HG03378 (cell line): Measurements from ENCODE around the gene CBR4.

Source experiments
- ATAC-seq: cut with Tn5 transposase; IDR thresholded peaks from one replicate; pipeline ENCODE4 v1.9.1; 2021; ENCODE audit warnings: mild to moderate bottlenecking, moderate library complexity; ENCODE audit not compliant: unreplicated experiment

The CBR4 gene

DNA sequence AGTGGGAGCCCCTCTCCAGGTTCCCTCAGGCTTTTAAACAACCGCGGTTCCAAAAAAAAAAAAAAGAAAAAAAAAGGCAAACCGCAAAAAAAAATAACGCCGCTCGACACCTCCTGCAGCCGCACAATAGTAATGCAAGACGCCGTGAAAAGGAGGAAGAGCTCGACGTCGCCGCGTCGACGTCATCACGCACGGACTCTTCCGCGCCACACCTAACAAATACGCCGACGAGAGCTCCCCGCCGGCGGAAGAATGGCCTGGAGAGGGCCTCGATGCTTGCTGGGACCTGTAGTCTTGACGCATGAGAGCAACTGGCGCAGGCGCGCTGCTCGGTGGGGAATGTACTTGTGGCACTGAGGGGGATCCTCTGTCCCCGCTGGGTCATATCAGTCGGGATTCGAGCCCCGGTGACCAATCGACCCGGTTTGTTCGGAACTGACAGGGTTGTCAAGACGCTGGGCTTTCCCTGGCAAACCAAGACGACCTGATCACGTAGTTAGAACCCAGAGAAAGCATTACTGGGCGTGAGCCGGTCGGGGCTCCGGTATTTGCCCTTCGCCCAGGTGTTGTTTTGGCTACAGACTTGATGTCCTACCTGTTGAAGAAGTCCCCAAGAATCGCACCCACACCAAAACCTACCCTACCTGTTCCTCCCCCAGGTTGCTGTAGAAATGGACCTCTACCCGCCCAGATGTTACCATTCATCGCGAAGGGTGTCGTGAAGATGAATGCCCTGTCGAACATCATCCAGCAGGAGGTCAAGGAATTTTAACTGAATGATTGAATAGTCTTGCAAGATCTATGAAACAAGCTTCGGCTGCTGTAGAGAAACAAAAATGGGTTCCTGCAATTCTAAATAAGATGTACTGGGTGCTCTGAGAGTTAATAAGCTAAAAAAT lies at the start of gene CBR4:
CBR4 (minus strand) TSS at position 131 of the 899 bp plus-strand sequence. CDS start 166 bp downstream, outside the sequence.
- peak; percentile 98 for ATAC-seq

DNA sequence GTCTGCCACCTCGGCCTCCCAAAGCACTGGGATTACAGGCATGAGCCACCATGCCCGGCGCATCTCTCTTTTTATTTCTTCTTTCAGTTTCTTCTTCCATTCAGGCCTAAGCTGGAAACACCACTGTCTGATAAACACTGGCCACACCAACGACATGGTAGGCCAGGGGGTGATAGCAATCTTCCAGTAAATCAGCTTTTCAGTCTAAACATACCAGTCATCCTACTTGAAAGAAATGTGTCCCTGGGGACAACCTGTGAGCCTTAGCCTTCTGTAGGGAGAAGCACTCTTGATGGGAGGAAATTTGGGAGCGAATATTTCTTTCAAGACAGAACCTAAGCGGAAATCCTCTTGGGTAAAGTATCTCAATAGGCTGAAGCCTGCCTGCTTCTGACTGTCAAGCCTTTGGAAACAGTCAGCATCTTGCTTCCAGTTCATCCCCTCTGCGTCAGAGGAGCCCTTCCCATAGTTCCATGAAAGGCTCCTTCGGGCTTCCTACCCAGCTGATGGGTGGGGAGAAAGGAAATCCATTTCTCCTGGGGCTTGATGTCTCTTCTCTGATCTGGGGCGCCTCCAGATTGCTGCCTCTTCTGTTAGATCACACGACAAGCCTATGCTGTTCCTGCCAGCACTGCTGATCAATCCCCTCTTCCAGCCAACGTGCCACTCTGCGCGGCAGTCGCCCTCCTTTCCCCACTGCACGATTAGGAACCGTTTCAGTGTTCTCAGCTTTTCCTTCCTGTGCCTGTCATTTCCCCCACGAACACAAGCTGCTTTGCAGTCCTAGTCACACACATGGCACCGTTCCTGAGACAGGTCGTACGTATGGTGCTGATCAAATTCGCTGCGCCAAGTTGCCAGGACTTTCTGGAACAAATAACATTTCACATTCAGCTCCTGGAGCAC lies 49.5 kb upstream of the CBR4 start:
- ATAC-seq, result no peak

DNA sequence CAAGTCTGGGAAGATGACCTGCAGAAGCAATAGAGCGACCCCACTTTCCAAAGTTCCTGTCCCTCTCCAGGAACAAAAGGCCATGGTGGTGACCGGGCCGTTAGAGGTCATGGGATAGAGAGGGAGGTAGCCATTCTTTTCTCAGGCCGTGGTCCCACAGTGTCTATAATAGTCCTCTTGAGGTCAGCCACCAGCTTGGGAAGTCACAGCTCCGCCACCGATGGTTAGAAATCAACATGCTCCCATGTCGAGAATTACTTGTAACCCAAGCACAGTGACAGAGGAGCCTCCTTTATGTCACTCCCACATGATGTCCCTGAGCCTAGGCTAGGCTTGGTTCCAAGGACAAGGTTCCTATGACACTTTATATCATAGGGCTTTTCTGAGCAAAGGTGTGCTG lies 48.3 kb upstream of the CBR4 start:
- ATAC-seq, result no peak

DNA sequence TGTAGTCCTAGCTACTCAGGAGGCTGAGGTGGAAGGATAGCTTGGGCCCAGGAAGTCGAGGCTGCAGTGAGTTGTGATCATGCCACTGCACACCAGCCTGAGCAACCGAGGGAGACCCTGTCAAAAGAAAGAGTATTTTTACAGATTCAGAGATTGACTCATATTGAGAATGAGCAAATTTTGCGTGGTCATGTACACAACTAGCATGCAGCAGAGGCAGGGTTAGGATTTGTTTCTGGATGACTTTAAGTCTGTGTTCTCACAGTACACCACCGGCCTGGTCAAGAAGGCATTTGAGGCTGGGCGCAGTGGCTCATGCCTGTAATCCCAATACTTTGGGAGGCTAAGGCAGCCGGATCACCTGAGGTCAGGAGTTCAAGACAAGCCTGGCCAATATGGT lies 44.8 kb upstream of the CBR4 start:
- ATAC-seq, result peak; percentile 94

DNA sequence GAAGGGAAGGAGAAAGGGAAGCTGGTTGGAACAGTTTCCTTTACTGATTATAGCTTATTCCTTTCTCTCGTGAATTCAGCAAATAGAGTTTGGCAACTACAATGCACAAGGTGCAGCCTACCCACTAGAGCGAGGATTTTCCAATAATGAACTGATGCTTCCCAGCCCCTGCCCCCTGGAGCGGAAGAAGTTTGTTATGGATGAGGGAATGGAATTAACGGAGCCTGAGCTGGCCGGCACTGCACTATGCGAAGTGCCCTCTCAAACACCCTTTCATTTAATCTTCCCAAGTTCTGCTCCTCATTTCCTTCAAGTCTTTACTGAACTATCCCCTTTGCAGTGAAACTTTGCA lies 42.5 kb upstream of the CBR4 start:
- ATAC-seq, result no peak

DNA sequence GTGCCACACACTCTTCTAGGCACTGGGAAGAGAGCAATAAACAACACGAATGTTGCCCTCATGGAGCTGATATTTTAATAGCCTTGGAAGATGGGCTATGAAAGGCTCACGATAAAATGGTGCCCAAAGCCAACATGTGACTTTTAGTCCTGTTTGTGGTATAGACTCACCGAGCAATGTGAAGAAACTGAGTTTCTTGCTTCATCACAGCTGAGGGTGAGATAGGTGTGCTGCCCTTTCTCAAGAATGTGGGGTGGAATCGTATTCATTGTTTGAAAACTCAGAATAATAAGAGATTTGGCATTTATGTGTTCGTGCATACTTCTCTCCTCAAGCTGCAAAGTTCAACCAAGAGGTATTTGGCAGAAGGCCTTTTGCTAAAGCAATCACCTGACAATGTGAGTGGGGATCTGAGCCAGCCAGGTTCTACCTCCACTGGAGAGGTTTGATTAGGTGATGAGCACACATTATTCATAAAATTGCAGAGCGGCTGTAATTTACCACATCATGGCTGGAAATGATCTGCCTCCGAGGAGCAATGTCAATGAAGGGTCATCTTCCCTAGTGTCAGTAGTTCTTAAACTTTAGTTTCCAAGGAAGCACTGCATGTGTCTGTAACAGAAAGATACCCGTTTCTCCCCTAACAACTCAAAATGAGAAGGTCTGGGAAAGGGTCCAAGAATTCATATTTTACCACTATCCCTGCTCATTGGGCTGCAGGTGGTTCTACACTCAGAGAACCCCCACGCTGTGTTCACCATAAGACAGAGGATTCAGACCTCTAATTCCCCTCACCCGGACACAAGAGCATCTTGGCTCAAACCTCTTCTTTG lies 41.9 kb upstream of the CBR4 start:
- ATAC-seq, result no peak

- ATAC-seq, result no peak
Measured at GRCh38 chr4:169050881-169051760, 41.1 kb upstream of the CBR4 start.

DNA sequence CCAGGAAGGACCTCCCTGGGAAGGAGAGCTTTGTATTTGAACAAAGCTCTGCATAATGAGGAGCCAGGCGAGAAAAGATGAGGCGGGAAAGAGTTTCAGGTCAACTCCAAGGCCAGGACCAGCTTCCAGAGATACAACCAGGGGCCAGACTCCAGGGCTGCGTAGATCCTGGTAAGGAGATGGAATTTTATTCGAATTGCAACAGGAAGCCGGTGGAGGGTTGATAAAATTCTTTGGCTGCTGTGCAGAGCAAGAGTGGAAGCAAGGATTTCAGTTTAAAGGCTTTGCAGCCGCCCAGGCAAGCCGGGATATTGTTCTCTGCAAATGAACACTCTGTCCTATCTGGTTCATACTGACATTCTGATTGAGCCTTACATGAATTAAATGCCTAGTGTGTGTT lies 40.2 kb upstream of the CBR4 start:
- no peak for ATAC-seq

DNA sequence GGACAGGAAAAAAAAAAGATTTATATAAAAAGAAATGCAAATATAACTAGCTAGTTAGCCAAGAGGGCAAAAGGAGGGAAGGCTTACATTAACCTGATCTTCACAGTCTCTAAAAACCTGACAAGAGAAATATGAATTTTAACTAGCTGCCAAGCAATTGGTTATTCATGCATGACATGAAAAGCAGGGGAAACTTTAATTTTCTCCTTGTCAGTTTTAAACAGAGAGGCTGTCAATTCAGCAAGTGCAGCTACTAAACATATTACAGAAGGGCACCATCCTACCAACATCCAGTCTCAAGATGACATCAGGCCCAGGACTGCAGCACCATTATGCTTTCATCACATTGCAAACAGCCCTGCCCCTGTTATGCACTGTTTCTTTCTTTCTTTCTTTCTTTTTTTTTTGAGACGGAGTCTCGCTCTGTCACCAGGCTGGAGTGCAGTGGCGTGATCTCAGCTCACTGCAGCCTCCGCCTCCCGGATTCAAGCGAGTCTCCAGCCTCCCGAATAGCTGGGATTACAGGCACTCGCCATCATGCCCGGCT lies 38.9 kb upstream of the CBR4 start:
- no peak for ATAC-seq

- ATAC-seq, result no peak
Measured at GRCh38 chr4:169047956-169048355, 37.9 kb upstream of the CBR4 start.

DNA sequence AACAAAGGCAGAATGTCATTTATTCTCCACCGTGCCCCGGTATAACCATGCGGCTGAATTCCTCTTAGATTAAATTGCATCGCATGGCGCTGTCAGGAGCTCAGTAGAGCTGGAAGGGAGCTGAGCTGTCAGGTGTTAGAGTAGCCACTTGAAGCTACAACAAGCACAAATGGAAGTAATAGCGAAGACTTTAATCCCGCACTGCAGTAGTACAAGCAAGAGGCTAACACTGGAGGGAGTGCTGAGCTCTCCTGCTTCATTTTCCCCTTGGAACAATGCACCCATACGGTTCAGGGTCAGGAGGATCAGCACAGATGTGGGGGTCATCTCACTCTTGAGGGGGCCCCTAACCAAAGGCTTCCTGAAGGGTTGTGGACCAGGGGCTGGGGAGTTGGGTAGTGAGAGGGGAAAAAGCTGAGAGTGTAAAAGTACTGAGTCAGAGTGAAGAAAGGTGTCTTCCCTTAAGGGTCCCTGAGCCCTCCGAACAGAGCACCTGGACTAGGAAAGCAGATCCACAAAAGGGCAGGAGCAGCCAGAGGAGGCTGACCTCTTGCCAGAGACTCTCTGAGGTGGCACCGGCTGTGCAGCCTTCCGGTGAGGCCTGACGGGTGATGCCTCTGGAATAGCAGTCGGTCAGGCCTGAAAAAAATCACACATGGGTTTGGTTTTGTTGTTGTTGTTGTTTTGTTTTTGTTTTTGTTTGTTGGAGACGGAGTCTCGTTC lies 36.0 kb upstream of the CBR4 start:
- ATAC-seq, result no peak

- ATAC-seq, result no peak
Measured at GRCh38 chr4:169044714-169045447, 34.8 kb upstream of the CBR4 start.

DNA sequence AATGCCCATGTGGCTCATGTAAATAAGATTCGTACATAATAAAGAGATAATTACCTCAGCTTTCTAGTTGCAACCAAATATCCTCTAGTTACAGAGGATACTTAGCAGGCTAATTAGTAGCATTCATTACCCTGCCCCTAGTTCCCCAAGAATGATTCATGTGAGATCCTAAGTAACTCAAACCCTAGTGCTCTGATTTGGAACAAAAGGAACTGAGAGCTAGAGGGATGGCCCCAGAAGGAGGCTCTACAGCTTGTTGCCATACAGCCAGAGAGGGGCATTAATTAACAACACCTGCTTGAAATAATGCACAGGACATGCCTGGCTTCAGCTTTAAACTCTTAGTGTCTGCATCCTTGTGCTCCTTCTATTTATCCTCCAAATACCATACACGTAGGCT lies 32.6 kb upstream of the CBR4 start:
- ATAC-seq, result no peak

DNA sequence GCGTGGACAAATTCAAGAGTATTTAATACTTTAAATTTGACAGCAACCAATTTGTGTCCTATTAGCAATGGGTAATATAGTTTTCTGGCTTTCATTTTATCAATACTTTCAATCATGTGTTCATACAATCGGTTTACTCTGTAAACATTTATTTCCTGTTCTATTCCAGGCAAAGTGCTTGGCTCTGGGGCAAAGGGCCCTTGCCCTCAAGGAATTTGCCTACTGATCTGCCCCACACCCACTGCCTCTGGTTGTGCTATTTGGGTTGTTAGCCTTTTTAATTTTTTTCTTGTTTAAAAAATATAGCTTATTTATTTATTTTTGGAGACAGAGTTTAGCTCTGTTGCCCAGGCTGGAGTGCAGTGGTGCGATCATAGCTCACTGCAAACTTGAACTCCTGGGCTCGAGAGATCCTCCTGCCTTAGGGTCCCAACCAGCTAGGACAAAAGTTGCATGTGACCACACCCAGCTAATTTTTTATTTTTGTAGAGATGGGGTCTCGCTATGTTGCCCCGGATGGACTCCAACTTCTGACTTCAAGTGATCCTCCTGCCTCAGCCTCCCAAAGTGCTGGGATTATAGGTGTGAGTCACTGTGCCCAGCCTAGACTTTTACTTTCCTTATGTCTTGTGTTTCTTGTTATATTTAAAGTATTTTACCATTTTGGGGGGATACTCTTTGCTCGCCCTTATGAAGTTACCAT lies 30.7 kb upstream of the CBR4 start:
- ATAC-seq, result no peak

DNA sequence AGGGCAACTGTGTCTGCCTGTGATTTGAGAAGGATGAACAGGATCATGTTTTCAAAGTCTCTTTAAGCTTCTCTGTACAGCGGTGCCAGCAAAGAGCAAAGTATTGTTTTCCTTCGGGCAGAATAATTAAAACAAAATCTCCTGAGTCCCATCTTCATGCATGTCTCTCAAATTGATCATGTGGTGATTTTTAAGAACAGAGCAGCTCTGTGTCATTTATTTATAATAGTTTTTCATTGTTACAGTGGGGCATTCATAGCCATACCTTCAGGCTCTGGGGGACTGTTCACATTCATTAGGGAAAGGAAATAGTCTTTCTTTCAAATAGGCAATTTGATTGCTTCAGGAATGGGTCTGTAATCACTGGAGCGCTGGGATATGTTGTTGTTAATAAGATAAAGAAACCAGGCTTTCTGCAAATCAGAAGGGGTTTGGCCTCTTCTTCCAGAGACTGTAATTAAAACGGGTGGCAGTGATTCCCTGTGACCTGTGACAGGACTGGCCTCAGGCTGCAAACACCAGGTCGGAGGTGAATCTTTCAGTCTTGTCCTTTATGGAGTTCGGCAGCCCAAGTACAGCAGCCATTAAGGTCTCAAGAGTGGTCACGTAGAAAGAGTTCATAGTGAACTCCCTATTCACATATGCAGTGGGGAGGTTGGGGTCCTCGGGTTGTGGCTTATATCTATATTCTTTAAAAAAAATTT lies 29.3 kb upstream of the CBR4 start:
- ATAC-seq, result no peak

GRCh38 chr4:169037506-169037905 lies 27.5 kb upstream of the CBR4 start:
- ATAC-seq, result no peak
